Liver (tissue), 9 donors: ENCODE data around the gene HSPA2. TPM values are rescaled to one million over a fixed set of nuclear protein-coding genes. Genes with fewer than 3 reads are reported as not detected.

Experiments
- DNase-seq: peaks from one replicate; pipeline ENCODE4 v3.0.0-alpha.2; 2017; ENCODE audit warnings: low spot score
- H3K27ac ChIP-seq, 2 donors: one replicate each; pipeline ENCODE4 v1.7.0; 2013; ENCODE audit warnings: inconsistent platforms in 2 of 2, low read length in 2 of 2, control low read depth in 1 of 2, low read depth in 1 of 2, mild to moderate bottlenecking in 1 of 2
- H3K27me3 ChIP-seq, 4 donors: one replicate each; pipeline versions ENCODE4 v1.6.1 to v1.7.0; 2013; ENCODE audit warnings: low read length in 3 of 4, inconsistent platforms in 1 of 4, mild to moderate bottlenecking in 1 of 4, moderate library complexity in 1 of 4; ENCODE audit not compliant: control insufficient read depth in 4 of 4, insufficient read depth in 4 of 4
- H3K36me3 ChIP-seq, 4 donors: one replicate each; pipeline versions ENCODE4 v1.6.1 to v1.7.0; 2013; ENCODE audit warnings: low read length in 3 of 4, mild to moderate bottlenecking in 3 of 4, low read depth in 1 of 4, moderate library complexity in 1 of 4; ENCODE audit not compliant: control insufficient read depth in 4 of 4, insufficient read depth in 3 of 4
- H3K4me1 ChIP-seq, 4 donors: one replicate each; pipeline versions ENCODE4 v1.6.1 to v1.7.0; 2013; ENCODE audit warnings: low read length in 3 of 4, mild to moderate bottlenecking in 3 of 4, moderate library complexity in 1 of 4; ENCODE audit not compliant: control insufficient read depth in 4 of 4, insufficient read depth in 4 of 4
- H3K4me3 ChIP-seq, 3 donors: one replicate each; pipeline versions ENCODE4 v1.6.1 to v1.7.0; 2013; ENCODE audit warnings: low read length in 3 of 3, control low read depth in 1 of 3, low read depth in 1 of 3, mild to moderate bottlenecking in 1 of 3
- H3K9ac ChIP-seq, 2 donors: one replicate each; pipeline ENCODE4 v1.7.0; 2013; ENCODE audit warnings: low read length in 2 of 2, mild to moderate bottlenecking in 2 of 2, moderate library complexity in 2 of 2, control low read depth in 1 of 2, low read depth in 1 of 2
- H3K9me3 ChIP-seq, 4 donors: one replicate each; pipeline versions ENCODE4 v1.6.1 to v1.7.0; 2013; ENCODE audit warnings: low read length in 3 of 4; ENCODE audit not compliant: control insufficient read depth in 4 of 4
- ATF3 ChIP-seq: IDR thresholded peaks from 2 replicates; pipeline ENCODE4 v1.6.1; 2016; ENCODE audit warnings: antibody characterized with exemption
- CTCF ChIP-seq: fragments of 150-350 bp; IDR thresholded peaks from 2 replicates; pipeline ENCODE4 v1.5.1; 2017; ENCODE audit warnings: improper control_type of control experiment, low read depth, low read length; ENCODE audit not compliant: missing input control
- EGR1 ChIP-seq, 2 donors: IDR thresholded peaks; 2 replicates each; pipeline ENCODE4 v1.6.1; 2016 to 2018; ENCODE audit warnings: antibody characterized with exemption in 2 of 2, low read depth in 2 of 2
- FOXA1 ChIP-seq: IDR thresholded peaks from 2 replicates; pipeline ENCODE4 v1.6.1; 2016; ENCODE audit warnings: antibody characterized with exemption
- FOXA2 ChIP-seq: IDR thresholded peaks from 2 replicates; pipeline ENCODE4 v1.6.1; 2016; ENCODE audit warnings: antibody characterized with exemption
- GABPA ChIP-seq, 2 donors: IDR thresholded peaks in 1 of 2; conservative IDR thresholded peaks in 1 of 2; 2 replicates each; pipeline ENCODE4 v1.6.1; 2016; ENCODE audit warnings: antibody characterized with exemption in 2 of 2, mild to moderate bottlenecking in 1 of 2, moderate library complexity in 1 of 2
- HNF4G ChIP-seq: IDR thresholded peaks from 2 replicates; pipeline ENCODE4 v1.6.1; 2016; ENCODE audit warnings: antibody characterized with exemption
- JUND ChIP-seq, 2 donors: IDR thresholded peaks; 2 replicates each; pipeline ENCODE4 v1.6.1; 2016; ENCODE audit warnings: antibody characterized with exemption in 2 of 2
- NR2F2 ChIP-seq: IDR thresholded peaks from 2 replicates; pipeline ENCODE4 v1.6.1; 2016; ENCODE audit warnings: antibody characterized with exemption
- RAD21 ChIP-seq, 2 donors: IDR thresholded peaks; 2 replicates each; pipeline ENCODE4 v1.6.1; 2016; ENCODE audit warnings: antibody characterized with exemption in 2 of 2, mild to moderate bottlenecking in 2 of 2
- RXRA ChIP-seq, 2 donors: IDR thresholded peaks; 2 replicates each; pipeline ENCODE4 v1.6.1; 2017 to 2018; ENCODE audit warnings: antibody characterized with exemption in 2 of 2, mild to moderate bottlenecking in 1 of 2
- SP1 ChIP-seq: IDR thresholded peaks from 2 replicates; pipeline ENCODE4 v1.6.1; 2018; ENCODE audit warnings: antibody characterized with exemption, mild to moderate bottlenecking
- TAF1 ChIP-seq: conservative IDR thresholded peaks from 2 replicates; pipeline ENCODE4 v1.6.1; 2016; ENCODE audit warnings: antibody characterized with exemption, mild to moderate bottlenecking
- YY1 ChIP-seq: IDR thresholded peaks from 2 replicates; pipeline ENCODE4 v1.6.1; 2016; ENCODE audit warnings: antibody characterized with exemption, mild to moderate bottlenecking
- polyA plus RNA-seq, 2 donors: library from polyadenylated mRNA; stranded (reverse) in 1 of 2; unstranded in 1 of 2; fragments of 200-250 nt in 1 of 2; fragments of >200 nt in 1 of 2; fragmentation: Nextera tagmentation in 1 of 2; extraction: Ambion mirVana in 1 of 2; gene quantifications; one replicate each; pipeline versions ENCODE4 v1.2.1 to v1.2.3, GENCODE V29; 2013 to 2015
- total RNA-seq, 2 donors: library from RNA; depleted of rRNA; stranded (reverse); fragments of >200 nt; gene quantifications; one replicate each; pipeline ENCODE4 v1.2.3, GENCODE V29; 2014
- TF ChIP-seq, protein P1 (sequence below): IDR thresholded peaks from 2 replicates; pipeline ENCODE4 v1.6.1; 2016; ENCODE audit warnings: antibody characterized with exemption
- TF ChIP-seq, protein P2 (sequence below): IDR thresholded peaks from 2 replicates; pipeline ENCODE4 v1.6.1; 2016; ENCODE audit warnings: antibody characterized with exemption
- TF ChIP-seq, protein P3 (sequence below): IDR thresholded peaks from 2 replicates; pipeline ENCODE4 v1.6.1; 2016; ENCODE audit warnings: antibody characterized with exemption, mild to moderate bottlenecking
- donor health status: healthy.
- donor health status: healthy.
- donor health status: healthy.
- donor health status: healthy.
- donor health status: healthy.

The HSPA2 gene
- total and polyA plus RNA-seq, 4 donors: 1.2 to 5.6 (median 4.1) TPM

DNA sequence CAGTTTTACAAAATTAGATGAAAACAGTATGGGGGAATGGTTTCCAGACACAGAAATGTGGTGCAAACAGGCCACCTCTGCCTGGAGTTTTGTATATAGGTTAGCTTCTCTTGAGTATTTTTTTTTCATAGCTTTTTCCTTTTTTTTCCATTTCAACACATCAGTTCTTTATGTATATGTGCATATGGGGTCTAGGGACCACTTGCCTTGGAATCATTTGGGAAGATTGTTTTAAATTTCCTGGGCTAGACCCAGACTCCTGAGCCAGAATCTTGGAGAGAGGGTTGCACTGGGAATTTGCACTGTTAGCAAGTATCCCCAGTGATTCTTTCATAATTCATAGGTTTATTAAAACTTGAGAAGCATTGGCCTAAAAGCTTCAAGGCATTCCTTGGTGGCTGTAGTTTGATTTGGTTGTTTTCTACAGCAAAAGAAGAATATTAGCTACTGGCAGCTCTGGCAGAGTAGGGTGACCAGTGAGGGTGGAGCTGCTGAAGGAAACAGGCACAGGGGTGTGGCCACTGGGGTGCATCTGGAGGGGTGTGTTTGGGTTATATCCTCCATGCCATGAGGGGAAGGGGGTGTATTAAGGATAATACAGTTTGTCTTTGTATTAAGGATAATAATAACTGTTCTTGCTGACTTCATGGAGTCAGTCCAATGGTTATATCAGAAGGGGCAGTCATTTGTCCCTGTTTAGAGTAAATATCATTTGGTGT is 32.0 kb downstream of the HSPA2 start:
- DNase-seq: no peak
- Histone ChIP-seq H3K9me3 (no peaks in the 10 kb centered on the region), H3K27me3 (no peaks in the 10 kb centered on the region), H3K36me3 (no peaks in the 10 kb centered on the region), H3K4me1 (no peaks in the 10 kb centered on the region), H3K4me3 (no peak overlapping the region), H3K9ac (no peak overlapping the region), H3K27ac (no peak overlapping the region)
- TF ChIP-seq JUND (IDR thresholded peaks at IDR 0.05): no peak
- TF ChIP-seq ATF3: no peak
- no peak for TF ChIP-seq YY1
- TF ChIP-seq FOXA1: no peak
- TF ChIP-seq, protein P1, sequence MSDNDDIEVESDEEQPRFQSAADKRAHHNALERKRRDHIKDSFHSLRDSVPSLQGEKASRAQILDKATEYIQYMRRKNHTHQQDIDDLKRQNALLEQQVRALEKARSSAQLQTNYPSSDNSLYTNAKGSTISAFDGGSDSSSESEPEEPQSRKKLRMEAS: no peak
- no peak for TF ChIP-seq GABPA (IDR thresholded peaks at IDR 0.05 in 1 of 2, conservative IDR thresholded peaks at IDR 0.05 in 1 of 2)
- no peak for TF ChIP-seq CTCF
- TF ChIP-seq, protein P2, sequence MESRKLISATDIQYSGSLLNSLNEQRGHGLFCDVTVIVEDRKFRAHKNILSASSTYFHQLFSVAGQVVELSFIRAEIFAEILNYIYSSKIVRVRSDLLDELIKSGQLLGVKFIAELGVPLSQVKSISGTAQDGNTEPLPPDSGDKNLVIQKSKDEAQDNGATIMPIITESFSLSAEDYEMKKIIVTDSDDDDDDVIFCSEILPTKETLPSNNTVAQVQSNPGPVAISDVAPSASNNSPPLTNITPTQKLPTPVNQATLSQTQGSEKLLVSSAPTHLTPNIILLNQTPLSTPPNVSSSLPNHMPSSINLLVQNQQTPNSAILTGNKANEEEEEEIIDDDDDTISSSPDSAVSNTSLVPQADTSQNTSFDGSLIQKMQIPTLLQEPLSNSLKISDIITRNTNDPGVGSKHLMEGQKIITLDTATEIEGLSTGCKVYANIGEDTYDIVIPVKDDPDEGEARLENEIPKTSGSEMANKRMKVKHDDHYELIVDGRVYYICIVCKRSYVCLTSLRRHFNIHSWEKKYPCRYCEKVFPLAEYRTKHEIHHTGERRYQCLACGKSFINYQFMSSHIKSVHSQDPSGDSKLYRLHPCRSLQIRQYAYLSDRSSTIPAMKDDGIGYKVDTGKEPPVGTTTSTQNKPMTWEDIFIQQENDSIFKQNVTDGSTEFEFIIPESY: no peak
- TF ChIP-seq FOXA2: no peak
- no peak for TF ChIP-seq RXRA (IDR thresholded peaks at IDR 0.05)
- no peak for TF ChIP-seq EGR1 (IDR thresholded peaks at IDR 0.05; ENCODE audit: low read depth in 2 of 2)
- TF ChIP-seq NR2F2: no peak
- TF ChIP-seq, protein P3, sequence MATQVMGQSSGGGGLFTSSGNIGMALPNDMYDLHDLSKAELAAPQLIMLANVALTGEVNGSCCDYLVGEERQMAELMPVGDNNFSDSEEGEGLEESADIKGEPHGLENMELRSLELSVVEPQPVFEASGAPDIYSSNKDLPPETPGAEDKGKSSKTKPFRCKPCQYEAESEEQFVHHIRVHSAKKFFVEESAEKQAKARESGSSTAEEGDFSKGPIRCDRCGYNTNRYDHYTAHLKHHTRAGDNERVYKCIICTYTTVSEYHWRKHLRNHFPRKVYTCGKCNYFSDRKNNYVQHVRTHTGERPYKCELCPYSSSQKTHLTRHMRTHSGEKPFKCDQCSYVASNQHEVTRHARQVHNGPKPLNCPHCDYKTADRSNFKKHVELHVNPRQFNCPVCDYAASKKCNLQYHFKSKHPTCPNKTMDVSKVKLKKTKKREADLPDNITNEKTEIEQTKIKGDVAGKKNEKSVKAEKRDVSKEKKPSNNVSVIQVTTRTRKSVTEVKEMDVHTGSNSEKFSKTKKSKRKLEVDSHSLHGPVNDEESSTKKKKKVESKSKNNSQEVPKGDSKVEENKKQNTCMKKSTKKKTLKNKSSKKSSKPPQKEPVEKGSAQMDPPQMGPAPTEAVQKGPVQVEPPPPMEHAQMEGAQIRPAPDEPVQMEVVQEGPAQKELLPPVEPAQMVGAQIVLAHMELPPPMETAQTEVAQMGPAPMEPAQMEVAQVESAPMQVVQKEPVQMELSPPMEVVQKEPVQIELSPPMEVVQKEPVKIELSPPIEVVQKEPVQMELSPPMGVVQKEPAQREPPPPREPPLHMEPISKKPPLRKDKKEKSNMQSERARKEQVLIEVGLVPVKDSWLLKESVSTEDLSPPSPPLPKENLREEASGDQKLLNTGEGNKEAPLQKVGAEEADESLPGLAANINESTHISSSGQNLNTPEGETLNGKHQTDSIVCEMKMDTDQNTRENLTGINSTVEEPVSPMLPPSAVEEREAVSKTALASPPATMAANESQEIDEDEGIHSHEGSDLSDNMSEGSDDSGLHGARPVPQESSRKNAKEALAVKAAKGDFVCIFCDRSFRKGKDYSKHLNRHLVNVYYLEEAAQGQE: no peak
- no peak for TF ChIP-seq HNF4G
- no peak for TF ChIP-seq RAD21 (IDR thresholded peaks at IDR 0.05)
- no peak for TF ChIP-seq TAF1
- no peak for TF ChIP-seq SP1
